GM04503 (cell line): ENCODE data around the gene DNAH10.

ENCODE experiments used
- DNase-seq: peaks from one replicate; pipeline ENCODE4 v3.0.0-alpha.2; 2012; ENCODE audit warnings: low read depth

DNAH10 gene

DNA sequence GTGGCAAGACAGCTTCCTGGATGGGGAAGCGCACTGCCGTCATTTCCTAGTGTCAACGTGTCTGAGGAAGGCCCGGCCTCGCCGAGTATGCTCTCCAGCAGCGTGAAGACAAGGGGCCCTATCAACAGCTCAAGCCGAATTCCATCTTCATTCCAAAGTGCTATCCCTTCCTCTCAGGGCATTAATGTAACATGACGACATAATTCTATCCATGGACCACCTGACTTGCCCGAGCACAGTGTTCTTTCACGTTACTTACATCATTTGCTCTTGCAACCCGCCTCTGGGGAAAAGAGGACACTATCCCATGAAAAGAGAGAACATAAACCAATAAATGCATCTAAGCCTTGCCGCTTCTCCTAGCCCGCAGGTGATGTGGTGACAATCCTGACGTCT lies 187.7 kb downstream of the DNAH10 start:
- DNase-seq = no peak

DNA sequence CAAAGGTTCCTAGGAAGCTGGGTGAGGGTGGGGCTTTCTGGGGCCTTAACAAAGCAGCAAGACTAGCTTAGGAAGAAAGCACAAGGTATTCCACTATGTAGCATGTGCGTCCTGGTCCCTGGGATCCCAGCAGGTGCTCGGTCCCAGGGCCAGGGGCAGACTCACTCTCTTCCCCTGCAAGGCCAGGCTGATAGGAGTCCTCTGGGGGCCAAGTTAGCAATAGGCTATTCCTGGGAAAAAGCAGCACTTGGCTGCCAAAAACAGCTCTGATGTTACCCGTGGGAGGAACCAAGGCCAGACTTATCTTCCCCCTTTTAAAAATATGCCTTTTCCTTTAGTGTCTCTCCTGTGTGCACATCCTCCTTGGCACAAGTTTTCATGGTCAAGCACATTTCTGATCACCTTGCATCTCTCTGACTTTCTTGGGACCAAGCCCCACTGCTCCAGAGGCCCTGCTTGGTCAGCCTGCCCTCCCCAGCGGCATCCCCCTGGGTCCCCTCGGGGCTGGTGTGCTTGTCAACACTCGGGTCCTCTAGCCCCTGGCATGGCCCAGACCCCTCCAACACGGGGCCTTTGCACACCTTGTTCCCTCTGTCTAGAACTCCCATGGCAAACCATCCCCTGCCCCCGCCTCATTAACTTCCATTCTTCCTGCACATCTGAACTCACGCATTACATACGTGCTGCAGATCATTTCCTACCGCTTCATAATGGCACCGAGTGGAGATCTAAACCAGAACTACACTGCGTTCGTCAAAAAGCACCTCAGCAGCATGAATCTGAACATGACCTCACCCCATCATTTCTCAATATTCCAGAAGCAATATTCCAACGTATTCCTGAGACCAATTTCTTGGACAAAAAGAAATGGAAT lies 188.6 kb downstream of the DNAH10 start:
- DNase-seq = no peak

DNA sequence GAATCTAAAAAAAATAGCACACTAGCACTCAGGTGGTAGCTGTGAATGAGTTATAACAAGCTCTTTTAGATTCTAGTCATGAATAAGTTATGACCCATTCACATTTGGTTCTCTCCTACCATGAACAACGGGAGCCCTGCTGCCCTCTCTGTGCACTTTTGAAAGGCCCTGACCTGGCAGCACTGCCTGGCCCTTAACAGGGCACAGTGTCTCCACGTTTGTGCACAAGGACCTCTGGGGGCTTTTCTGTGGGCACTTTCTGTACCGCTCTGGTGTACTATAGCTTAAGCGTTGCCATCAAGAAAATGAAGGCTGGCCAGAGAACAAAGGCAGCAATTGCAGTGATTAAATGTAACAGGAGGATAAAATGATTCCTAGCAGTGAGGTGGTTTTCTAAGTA lies 189.4 kb downstream of the DNAH10 start:
- DNase-seq = no peak

DNA sequence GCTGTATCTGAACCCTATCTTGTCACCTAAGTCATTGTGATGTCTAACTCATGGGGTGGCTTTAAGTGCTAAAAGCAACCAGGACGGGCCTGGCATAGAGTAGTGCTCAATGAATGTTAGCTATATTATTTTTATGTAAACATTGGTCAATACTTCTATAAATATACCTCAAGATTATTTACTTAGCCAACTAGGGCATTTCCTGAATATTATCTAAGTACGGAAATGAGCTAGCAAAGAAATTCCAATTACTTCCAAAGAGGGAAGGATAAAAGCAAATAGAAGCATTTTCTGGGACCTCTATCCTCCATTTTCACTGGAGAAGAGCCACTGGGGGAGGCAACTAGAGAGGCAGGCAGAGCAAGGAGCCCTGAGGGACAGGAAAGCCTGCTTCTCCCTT lies 189.9 kb downstream of the DNAH10 start:
- no peak for DNase-seq

DNA sequence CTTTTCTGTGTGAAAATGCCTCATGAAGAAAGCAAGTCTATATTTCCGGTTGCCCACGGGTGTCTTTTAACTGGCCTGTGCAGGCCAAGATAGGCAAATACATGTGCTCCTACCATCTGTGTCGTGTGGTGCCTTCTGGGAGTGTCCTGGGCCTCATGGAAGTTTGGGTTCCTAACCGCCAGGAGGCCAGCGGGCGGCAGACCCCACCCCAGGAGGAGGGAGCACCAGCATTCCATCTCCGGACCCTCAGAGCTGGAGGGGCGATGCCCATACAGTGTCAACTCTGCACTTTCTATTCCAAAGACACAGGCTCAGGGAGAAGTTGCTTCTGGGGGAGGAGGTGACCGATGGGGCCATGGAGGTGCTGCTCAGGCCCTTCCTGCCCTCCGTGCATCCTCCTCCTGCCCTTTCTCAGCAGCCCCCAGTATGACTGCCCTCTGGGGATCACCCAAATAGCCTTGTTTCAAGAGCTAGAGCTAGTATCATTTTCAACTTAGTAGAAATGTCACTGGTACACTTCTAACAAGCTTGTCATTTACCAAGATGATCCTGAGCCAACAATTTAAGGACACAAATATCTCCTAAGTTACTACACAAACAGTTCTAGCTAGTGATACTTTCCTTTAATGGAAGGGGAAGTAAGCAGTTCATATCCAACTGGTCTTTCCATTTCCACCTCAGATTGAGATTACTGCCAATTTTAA lies 192.7 kb downstream of the DNAH10 start:
- DNase-seq = no peak

DNA sequence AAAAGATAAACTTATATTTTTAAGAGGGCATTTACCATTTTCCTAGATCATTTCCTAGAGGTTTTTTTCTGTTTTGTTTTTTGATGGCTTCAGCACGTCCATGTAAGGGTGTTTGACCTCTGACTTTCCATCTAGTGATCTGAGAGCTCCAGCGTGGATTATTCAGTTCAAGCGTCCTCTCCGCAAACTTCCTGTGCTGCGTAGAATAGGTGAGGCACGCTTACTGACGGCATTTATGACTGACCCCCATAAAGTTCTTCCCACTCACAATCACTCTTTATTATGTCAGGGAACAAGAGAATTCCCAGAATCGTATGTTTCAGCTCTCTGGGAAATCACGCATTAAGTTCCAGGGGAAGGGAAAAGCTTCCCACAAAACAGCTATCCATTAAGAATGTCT lies 194.1 kb downstream of the DNAH10 start:
- no peak for DNase-seq

DNA sequence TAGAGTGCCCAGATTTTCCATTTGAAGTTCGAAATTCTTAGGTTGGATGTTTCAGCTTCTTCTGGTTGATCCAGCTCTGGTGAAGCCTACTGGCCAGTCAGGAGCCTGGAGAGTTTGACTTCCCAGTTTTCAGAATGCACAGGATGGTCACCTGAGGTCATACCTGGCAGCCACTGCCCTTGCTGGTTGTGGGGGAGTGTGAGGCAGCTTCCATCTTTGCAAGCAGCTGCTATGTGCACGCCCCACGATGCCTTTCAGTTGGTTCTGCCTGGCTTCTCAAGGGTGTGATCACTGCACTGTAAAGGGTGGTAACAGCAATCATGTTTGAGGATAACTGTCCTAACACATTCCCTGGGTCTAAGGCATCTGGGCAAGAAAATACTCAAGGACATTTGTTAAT lies 195.1 kb downstream of the DNAH10 start:
- no peak for DNase-seq

DNA sequence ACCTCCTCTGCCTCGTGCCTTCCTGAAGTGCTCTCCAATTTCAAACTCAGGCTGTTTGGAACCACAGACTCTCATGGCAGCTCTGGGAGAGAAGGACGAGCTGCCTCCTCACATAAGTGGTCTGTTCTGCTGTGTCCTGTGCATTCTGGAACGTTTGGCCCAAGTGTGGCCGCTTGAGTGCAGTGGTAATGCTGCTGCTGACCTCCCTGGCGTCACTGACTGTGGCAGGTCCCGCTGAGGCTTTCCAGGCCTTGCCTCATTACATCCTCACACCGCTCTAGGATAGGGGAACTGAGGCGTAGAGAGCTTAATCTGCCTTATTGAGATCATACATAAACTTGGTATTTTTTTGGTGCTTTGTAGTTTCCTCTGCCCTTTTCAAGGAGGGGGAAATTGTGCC lies 196.4 kb downstream of the DNAH10 start:
- no peak for DNase-seq

DNA sequence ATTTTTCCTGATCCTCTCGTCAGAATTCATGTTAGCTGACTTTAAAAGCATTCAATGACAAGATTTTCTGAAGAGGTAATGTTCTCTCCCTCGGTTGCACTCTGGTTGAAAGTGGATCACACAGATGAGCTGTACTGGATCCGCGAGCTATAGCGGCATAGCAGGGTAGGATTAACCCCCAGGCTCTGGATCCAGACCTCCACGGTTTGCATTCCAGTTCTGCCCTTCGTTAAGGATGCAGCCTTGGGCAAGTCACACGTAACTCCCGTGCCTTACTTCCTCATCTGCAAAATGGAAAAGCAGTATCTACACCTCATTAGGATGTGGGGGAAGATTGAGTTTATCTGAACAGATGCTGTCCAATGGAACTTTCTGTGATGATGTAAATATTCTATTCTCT lies 196.8 kb downstream of the DNAH10 start:
- DNase-seq = no peak

DNA sequence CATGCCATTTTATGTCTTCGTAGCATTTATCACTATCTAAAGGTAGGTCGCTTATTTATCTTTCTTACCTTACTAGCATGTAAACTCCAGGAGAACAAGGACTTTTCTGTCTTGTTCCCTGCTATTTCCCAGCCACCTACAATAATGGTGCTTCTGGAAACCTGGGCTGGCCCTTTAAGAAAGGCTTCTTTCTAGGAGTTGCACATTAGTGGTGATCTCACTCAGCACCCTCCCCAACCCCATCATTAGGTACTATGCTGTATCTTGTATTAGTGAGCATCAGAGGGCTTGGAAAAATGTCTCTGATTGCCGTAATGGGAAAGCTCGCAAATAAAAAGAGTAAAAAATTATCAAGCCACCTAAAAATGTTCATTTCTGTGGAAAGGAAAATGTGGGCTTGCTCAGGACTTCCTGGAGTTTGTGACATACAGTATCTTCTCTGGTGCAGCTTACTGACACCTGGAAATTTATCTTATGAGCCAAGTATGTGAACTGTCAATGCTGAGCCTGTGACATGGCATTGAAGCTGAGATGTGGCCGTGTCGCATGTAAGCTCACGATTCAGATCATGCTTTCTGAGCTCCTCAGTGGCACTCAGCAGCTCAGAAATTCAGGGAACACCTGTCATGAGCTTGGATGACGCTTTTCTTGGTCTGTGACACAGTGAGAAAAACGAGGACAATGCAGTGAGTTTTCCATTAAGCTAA lies 198.1 kb downstream of the DNAH10 start:
- no peak for DNase-seq

DNA sequence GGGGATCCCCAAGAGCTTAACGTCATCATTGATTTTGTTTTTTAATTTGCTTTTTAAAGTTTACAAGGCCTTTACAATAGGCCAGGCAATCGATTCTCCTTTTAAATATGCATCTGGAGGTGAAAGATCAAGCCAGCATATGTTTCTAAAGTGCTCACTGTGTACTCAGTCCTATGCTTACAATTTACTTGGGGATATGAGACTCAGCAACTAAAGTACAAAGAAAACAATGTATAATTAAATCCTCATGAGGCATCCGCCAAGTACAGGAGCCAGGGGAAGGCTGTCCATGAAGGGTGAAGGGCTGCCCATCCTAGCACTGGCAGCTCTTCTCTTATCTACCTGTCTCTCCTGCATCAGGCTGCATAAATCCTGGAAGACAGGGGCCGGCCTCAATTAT lies 198.8 kb downstream of the DNAH10 start:
- no peak for DNase-seq

DNA sequence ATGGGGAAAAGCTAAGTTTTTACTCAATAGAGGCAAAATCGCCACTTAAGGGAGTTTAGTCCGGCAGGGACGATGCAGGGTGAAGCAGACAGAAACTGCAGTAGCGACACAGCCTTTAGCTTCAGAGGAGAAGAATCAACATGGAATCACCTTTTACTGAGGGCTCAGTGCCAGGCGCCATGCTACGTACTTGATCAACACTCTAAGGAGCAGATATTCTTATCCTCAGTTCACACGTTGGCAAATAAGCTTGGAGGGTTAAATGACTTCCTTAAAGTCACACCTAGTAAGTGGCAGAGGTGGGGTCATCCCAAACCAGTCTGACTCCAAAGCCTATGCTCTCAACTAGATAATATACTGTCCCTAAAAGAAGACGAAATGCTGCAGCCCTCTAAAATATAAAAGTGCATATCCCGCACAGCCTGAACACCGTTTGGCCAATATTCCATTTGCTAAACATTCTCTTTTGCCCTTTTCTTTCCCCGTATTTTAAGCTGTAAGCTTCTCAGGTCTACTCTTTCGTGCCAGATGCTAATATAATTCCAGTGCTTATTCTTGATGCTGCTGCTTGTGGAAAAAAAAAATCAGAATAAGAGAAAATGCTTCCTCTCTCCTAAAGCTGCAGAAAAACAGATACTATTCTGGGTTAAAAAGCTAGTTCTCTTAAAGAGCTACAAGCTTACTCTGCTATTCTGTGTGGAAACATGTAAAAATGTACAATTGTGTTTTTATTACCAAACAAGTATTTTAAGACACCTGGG lies 199.7 kb downstream of the DNAH10 start:
- DNase-seq = no peak

DNA sequence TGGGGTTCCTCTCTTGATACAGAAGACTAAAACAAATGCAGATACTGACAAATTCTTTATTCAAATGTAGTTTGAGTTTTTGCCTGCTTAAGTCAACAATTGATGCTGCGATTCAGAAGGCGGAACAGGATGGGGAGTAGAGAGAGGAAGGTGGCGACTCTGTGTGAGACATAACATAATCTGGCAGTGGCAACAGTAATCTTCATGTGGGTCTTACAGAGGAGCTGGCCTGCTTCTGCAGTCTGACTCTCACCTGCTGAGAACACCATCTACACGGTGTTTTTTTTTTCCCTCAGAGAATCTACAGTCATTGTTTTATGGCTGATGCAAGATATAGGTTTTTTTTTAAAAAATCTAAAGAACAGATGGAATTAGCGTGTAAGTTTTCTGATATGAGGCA lies 200.4 kb downstream of the DNAH10 start:
- DNase-seq = no peak

DNA sequence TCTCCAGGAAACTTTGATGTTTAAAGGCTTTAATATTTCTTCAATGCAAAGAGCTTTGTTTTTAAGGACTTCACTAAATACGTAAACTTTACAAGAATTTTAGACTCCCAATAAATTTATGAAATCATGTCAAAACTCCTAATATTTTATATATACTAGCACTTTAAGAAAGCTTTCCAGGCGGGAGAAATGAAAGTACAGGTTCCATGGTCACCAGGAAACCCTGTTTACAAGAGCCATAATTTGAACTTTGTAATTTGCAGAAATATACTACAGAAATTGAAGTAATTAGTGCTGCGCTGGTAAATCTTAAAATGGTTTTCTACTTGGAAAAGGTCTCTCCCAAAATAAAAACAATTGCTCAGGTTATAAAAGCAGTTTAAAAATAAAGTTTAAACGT lies 201.7 kb downstream of the DNAH10 start:
- DNase-seq = no peak

DNA sequence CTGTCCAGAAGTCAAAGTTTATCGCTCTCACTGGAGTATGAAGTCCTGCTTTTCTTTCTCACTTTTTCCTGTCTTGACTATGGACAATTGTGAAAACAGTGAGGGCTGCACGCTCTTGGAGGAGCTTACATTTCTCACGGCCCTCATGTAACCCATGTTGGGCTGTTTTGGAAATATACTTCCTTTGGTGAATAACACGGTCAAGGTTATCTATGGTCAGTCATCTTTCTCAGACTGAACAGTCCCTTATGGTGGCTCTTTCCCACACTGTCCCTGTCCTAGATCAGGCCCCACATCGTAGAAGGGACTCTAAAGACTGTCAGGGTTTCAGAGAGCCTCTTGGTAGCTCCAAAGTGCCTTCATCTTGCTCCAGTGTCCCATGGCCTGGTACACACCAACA lies 203.3 kb downstream of the DNAH10 start:
- no peak for DNase-seq

DNA sequence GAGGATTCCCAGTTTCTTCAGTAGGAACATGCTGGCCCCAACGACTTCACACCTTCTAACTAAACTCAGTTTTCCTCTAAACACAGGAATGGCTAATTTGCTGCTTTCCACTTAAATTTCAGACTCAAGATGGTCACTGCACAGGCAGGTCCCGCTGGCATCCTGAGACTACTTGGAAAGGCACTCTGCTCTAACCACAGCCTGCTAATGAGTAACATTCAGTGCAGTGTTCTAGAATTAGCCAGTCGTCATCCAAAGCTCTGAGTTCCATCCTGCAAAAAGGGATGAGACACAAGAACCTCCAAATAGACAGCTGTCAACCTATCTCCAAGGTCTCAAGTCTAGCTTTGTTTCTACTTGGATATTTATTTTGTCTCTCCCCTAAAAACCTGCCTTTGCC lies 204.5 kb downstream of the DNAH10 start:
- DNase-seq = peak; percentile 36

DNA sequence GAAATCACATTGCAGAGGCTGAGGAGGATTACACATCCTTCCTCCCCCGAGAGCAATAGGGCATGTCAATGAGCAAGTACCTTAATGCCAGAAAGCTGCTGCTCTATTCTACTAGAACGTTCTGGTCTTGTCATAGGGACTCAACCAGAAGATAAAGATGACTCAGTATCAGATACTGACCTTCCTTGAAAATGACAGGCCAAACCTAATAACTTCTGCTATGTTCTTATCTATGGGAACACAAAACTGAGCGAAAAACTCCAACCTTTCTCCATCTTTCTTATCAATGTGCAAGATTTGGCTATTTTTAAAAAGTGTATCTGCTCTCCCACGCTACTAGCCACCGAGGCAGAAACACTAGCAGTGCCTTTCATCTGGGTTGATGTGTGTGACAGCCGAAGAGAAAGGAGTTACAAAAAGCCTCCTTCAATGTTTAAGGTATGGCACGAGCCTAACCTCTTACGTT lies 205.1 kb downstream of the DNAH10 start:
- DNase-seq = no peak

DNA sequence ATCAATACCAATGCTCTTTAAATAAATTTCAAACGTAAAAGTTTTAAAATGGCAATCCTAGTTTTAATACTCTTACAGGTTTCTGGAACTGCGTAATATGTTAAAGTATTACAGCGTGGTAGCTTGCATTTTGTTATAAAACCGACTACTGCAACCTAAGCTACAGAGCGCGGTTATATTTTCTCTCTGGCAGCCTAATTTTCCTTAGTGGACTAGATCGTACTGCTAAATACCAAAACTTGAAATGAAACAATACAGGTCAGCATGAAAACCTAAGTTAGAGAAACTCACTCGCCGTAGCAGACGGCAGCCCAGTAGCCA lies 209.3 kb downstream of the DNAH10 start:
- no peak for DNase-seq

DNA sequence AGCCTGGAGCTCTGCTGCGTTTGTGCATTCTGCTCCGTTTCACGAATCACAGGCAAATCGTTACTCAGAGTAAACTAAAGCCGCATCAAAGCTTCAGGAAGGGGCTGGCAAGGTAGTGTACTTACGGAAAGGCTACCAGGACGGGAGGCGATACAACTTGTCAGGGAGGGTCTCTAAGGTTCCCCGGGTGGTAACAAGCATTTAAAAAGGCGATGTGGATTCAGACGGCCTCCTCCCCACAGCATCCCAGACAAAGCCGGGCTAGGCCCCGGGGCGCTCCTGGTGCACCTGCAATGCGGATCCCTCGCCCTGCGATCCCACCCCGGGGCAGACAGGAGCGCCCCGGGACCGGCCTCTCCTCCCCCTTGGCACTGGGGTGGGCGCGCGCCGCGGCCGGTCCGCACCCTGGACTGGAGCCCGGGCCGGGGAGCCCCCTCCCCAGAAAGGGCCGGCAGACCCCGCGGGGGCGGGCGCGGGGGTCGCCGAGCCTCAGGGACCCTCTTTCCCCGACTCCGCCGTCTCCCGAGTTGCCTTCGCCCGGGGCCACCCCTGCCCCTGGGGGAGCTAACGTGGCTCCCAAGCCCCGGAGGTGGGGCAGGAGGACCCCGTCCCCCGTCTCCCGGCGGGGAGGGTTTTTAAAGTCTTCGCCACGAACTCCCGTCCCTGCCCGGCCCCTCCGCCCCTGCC lies 209.8 kb downstream of the DNAH10 start:
- DNase-seq = no peak

DNA sequence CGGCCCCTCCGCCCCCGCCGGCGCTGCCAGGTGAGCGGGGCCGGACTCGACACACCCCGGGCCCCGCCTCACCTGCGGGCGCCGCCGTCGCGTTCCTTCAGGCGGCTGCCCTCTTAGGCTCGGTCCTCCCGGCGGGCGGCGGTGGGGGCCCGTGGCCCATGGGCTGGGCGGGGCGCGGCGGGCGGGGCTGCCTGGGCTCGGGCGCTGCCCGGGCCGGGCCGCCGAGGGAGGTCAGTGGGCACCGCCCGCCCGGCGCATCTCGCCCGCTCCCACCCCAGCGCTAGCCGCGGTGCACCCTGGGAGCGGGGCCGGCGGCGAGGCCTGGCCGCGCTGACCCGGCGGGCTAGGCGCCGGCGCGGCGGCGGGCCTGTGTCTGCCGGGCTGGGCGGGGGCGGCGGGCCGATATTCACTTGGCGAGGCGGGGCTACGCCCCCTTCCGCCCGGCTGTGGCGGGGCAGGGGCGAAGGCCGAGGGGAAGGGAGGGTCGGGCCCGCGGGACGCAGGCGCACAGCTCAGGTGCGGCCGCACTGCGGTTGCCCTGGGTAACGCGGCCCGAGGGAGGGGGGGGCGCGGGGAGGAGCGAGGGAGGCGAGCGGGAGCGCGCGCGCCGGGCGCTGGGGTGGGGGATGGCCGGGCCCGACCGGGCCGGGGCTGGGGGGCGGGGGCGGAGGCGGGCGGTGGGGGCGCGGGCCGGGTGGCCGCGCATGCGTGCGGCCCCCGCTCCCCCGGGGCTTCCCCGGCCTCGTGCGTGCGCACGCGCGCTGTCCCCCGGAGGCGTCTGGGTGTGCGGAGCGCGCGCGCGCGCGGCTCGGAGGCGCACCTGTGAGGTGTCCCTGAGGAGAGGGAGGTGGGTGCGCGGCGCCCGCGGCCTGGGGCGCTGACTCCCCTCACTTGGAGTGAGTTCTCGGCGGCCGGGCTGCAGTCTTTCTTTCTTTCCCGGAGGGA lies 210.6 kb downstream of the DNAH10 start, which contains the start of the genes CCDC92 and ZNF664:
Gene CCDC92 (minus strand): TSS at position 375 of the 945 bp plus-strand sequence. CDS start 28,526 bp downstream, outside the sequence.
Gene ZNF664 (plus strand): TSS at position 759 of the 945 bp plus-strand sequence. CDS start 38,930 bp downstream, outside the sequence.
- peak; percentile 31 for DNase-seq
